ENCODE measurements around the gene ABHD15.

The ABHD15 gene, protein sequence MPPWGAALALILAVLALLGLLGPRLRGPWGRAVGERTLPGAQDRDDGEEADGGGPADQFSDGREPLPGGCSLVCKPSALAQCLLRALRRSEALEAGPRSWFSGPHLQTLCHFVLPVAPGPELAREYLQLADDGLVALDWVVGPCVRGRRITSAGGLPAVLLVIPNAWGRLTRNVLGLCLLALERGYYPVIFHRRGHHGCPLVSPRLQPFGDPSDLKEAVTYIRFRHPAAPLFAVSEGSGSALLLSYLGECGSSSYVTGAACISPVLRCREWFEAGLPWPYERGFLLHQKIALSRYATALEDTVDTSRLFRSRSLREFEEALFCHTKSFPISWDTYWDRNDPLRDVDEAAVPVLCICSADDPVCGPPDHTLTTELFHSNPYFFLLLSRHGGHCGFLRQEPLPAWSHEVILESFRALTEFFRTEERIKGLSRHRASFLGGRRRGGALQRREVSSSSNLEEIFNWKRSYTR
- 23.0 to 40.5 (median 23.7) reads per million in 3 experiments for total RNA-seq

GRCh38 chr17:29566473-29567303 is at the start of gene ABHD15:
Gene ABHD15 (minus strand): TSS chr17:29567037. CDS start chr17:29566966, 71 bp downstream.
- DNase-seq = peak; percentile 59

DNA sequence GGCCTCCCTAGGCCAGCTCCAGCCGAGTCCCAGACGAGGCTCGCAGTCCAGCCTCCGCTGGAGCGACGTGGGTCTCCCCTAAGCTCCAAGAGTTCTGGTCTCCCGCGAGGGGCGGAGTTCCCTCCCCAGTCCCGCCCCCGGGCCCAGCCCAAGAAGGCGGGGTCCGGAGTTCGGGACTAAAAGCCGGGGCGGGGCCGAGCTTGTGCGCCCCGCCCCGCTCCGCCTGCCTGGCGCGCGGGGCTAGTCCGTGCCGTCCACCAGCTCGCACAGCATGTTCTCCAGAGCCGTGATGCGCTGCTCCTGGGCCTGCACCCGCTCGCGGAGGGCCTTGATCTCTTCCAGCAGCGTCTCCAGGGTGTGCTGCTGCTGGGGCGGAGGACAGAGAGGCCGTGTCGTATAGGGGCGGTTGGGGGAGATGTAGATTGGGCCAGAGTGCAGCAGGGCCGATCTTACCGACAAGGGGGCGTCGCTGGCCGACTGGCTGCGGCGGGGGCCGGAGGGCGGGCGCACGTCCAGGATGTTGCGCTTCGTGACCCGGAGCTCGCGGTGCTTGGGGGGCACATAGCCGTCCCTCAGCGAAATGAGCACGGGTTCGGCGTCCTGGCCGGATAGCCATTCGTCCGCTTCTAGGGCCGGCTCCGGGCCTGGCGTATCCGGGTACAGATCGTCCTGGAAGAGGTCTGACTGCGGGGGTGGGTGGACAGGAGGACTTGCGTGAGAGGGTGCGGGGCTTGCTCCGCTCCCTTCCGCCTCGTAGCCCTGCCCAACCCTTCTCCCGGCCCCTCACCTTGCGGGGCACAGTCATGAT is 48.9 kb upstream of the ABHD15 start:
- peak; percentile 78 for DNase-seq

GRCh38 chr17:29615048-29615385 is 48.2 kb upstream of the ABHD15 start:
- DNase-seq = peak; percentile 79

DNA sequence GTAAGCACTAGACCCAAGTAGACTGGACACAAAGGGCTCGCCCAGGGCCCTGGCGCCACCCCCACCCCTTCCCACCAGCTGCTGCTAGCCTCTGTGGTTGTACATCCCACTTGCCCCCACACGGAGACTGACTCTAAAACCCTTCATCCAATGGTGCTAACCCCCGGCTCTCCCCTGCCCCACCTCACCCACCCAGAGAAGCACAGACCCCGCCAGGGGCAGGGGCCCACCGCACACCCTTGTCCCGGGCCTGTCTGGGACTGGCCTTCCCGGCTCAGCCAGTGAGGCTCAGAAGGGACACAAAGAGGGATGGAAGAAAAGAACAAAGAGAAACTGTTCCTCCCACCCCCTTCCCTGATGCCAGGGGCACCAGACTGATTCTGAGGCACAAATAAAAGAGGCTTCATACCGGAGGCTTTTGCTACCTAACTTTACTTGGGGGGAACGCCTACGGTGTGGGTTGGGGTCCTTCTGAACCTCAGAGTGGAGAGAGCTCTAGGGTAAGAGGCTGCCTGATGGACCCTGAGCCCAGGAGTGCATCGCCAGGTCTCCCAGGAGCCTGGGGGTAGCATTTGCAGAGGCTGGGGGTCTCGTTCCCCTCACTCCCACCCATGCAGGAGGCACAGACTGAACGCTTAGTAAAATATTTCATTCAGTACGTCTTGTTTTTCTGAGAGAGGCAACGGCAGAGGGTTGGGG is 47.7 kb upstream of the ABHD15 start:
- DNase-seq = no peak

GRCh38 chr17:29613856-29614255 is 47.0 kb upstream of the ABHD15 start:
- DNase-seq = no peak

GRCh38 chr17:29613352-29613837 is 46.6 kb upstream of the ABHD15 start:
- peak; percentile 87 for DNase-seq

- DNase-seq = no peak
Observed at GRCh38 chr17:29612404-29613280, 45.8 kb upstream of the ABHD15 start.

GRCh38 chr17:29612094-29612403 is 45.2 kb upstream of the ABHD15 start:
- no peak for DNase-seq

DNA sequence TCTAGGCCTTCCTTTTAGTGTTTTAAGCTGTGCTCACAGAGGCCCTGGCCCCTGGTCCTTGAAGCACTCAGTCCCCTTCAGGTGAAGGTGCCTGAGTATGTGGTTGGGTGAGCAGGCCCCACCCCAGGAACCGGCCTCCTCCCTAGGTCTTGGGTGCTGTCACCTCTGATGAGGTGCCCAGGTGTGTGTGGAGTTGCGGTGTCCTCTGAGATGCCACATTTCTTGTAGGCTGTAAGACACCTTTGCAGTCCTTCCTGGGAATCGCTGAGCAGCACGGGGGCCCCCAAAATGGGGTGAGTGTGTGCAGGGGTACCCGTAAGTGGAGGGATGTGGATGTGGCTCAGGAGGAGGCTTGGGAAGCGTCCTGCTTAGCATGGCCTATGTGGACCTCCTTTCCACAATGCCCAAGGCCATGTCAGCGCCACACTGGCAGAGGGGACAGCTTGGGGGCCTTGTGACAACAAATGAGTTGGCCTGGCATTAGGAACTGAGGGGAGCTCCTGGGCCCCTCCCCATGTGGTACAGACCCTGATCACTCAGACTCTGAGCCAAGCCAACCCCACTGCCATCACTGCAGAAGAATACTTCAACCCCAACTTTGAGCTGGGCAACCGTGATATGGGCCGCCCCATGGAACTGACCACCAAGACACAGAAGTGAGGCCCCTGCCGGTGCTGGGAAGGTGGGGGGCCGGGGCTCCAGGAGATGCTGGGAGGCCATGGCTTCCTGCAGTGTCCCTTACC is 44.7 kb upstream of the ABHD15 start:
- no peak for DNase-seq

DNA sequence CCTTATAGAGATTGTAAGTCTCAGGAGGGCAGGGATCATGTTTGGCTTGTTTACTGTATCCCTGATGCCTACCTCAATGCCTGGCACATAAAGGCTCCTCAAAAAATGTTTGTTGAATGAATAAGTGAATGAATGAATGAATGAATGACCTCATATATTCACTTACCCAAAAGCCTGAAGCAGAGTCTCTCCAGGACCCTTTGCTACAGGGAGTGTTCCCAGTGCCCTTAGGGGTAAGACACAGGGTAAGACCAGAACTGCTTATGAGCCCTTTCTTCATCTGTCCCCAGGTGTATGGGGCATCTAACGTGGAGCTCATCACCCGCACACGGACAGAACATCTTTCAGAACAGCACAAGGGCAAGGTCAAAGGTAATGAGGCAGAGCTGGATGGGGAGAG is 43.6 kb upstream of the ABHD15 start:
- DNase-seq = no peak

GRCh38 chr17:29608986-29609385 is 42.1 kb upstream of the ABHD15 start:
- DNase-seq = no peak

GRCh38 chr17:29607557-29608195 is 40.8 kb upstream of the ABHD15 start:
- DNase-seq = no peak

GRCh38 chr17:29603109-29603674 is 36.4 kb upstream of the ABHD15 start:
- no peak for DNase-seq

DNA sequence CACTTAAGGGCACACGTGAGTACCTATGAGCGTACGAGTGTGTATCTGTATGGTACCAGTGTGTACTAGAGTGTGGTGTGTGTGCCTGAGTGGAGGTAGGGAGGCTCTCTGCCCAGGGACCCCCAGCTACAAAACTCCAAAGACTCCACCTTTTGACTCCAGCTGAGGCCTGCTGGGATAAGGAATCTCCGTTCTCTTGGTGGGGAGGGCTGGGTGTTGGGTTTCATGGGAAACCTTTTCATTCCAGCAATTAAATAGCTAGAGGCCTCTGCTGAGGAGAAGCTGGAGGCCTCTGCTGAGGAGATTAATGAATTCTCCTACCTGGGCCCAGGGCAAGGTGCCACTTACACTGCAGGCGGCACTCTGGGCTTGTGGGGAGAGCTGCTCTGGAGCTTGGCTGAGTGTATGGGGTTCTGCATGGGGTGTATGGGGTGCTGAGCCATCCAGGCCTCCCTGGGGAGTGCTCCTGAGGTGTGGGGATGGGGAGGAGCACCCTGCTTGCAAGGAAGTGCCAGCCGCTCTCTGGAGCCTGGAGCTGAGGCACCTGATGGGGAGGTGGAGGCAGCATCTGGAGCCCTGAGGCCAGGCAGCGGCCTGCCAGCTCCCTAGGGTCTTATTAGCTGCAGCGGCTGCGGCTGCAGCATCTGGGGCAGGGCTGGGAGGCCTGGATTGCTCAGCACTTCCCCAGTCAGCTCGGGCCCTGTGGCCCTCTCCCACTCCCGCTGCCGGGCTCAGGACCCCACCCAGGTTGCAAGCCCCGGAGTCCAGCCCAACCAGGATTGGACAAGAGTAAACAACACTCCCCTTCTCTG is 30.7 kb upstream of the ABHD15 start:
- no peak for DNase-seq

GRCh38 chr17:29596811-29597210 is 30.0 kb upstream of the ABHD15 start:
- DNase-seq = no peak

DNA sequence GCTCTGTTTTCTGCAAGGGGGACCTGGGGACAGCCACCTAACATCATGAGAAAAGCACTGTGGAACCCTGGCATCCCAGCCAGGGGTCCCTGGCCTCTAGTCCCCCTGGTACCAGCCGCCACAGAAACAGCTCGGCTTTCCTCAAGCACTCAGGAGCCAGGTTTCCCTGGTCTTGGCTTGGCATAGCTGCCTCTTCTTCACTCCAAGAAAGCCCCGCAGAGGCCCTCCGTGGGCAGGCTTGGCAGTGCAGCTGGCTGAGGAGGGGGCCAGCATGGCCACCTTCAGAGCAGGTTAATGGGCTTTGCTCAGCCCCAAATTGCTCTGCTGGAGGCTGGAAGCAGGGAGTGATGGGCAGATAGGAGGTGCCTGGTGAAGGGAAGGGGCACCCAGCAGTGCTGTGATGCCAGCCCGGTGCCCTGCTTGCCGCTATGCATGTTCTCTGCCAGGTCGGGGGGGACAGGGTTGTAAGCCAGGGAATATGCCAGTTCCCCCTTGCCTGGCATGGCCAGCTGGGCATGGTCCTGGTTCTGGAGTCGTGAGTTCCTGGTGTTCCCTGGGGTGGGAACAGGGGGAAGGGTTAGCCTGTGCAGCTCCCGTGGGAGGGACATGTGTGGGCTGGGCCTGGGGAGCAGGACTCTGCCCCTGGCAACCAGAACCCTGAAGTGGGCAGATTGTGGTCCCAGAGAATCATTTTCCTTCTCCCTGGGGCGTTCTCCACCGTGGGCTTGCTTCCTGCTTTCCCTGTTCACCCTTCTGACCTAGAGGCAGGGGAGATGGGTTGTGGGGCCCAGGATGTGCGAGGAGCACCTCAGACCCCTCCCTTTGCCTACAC is 29.3 kb upstream of the ABHD15 start:
- DNase-seq = no peak

DNA sequence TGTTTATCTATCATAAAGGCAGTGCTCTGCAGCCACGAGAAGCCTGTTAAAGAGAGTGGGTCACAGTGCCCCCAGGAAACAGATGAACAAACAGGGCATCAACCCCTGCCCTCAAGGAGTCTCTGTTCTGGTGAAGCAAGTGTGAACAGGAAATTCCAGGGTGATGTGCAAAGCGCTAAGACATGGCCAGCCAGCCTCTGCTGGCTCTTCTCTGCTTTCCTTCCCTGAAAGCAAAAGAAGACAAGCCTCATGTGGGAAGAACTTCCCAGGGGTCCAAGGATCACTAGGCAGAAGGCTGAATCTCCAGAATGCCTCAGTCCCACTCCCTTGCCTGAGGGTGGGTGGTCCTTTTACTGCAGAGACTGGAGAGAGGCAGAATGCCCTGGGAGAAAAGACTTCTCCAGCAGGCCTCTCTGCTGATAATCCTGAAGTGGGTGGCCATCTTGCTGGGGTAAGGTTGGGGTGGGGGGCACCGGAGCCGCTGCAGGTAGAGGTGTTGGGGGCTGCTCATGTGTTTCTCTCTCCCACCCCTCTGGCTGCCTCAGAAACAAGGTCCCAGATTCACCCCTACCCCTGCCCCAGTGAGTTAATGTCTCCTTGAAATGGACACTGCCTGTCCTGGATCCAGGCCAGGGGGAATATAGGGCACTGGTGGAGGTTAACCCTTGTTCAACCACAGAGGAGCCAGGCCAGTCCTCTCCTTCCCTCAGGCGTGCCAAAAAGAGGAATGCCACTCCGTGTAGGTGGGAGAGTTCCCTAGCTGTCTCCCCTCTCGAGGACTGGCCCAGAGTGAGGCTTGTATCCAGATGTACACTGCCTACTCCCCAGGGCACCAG is 28.5 kb upstream of the ABHD15 start:
- no peak for DNase-seq

All from central memory CD4-positive, alpha-beta T cell (primary cell).